Activated naive CD4-positive, alpha-beta T cell treated with anti-CD3 and anti-CD28 coated beads, Interleukin-2, amount 10 ng/mL, durations not matched to agents 7 days and 5 days (primary cell): Measurements from ENCODE around the gene LHFPL6.

ENCODE experiments used
- CTCF ChIA-PET: fragments of 350-600 bp; sonication (Branson Sonifier 250); formaldehyde crosslinking; loops from one replicate; lab custom pipeline; 2021; ENCODE audit warnings: antibody characterized with exemption; lab: Charles Lee
- DNase-seq: peaks from one replicate; pipeline ENCODE4 v3.0.0-alpha.2; 2020
- H3K27ac Mint-ChIP-seq: one replicate; pipeline ENCODE4 v1.8.0; 2021; ENCODE audit warnings: mild to moderate bottlenecking, moderate library complexity, mixed read lengths
- H3K27me3 Mint-ChIP-seq: one replicate; pipeline ENCODE4 v1.8.0; 2021; ENCODE audit warnings: mild to moderate bottlenecking, mixed read lengths
- H3K36me3 Mint-ChIP-seq: one replicate; pipeline ENCODE4 v1.8.0; 2021; ENCODE audit warnings: mixed read lengths
- H3K4me1 Mint-ChIP-seq: one replicate; pipeline ENCODE4 v1.8.0; 2021; ENCODE audit warnings: mixed read lengths
- H3K4me3 Mint-ChIP-seq: one replicate; pipeline ENCODE4 v1.8.0; 2021; ENCODE audit warnings: mild to moderate bottlenecking, moderate library complexity, mixed read lengths
- H3K9me3 Mint-ChIP-seq: one replicate; pipeline ENCODE4 v1.8.0; 2021; ENCODE audit warnings: mixed read lengths

The LHFPL6 gene

DNA sequence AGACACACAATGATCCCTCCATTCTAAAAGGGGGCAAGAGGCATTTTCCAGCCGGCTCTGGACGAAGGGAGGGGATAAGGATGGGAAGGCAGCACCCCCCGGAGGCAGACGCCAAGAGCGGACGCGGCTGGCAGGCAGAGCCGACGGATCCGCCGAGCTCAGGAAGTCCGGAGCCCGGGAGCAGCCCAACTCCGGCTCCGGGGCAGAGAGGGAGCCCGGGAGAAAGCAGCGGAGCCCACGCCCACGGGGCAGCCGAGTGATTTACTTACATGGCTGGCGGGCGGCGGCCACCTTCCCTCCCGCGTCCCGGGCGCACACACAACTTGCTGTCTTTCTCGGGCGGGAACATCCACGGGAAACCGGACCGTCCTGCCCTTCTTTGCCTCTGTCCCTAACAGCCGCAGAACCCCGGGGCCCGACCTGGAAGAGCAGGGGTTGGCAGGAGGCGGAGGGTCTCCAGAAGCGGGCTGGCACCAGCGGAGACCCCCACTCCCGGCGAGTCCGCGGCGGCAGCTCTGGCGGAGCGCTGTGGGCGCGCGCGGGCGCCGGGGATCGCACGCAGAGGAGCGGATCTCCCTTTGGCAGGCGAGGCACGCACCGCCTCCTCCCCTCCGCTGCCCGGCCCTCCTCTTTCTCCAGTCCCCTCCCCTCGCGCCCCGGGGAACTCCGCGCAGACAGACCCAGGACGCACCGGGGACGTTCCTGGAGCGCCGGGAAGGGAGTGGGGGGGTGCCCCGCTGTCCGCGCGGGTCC, at the start of gene LHFPL6:
Gene LHFPL6, minus strand, starts transcription at position 580 of the 753 bp plus-strand sequence.
- Mint-ChIP-seq H3K9me3 (no peaks in the 10 kb centered on the region), H3K4me3 (peak within 1 kb of the TSS; percentile 68), H3K27ac (no peak within 1 kb of the TSS), H3K4me1 (peaks cover 13% of the 10 kb centered on the region), H3K27me3 (peaks cover 52% of the 10 kb centered on the region), H3K36me3 (no peaks in the 10 kb centered on the region)
- CTCF ChIA-PET = interaction anchor here (0.6 to 3.1 kb wide), 3 partner anchors 9 to 552 kb away, joined by 3 to 13 read pairs (median 3); no protein-coding TSS in a partner anchor
- peak; percentile 75 for DNase-seq

DNA sequence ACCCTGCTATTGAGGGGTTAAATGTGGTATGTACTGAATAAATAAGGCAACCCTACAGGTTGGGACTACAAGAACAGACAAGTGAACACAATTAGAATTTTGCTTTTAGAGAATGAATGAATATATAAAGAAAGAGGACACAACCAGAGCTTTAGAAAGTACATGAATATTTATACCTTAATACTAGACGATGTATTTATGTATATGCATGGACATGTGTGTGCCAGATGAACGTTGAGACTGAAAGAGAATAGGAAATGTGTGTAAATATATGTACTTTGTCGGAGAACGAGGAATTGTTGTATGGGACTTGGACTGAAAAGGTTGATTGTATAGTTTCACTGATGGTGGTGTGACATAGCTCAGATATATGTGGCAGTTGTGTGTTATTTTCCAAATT, 43.1 kb upstream of the LHFPL6 start:
- Mint-ChIP-seq H3K4me3 (no peak overlapping the region), H3K27me3 (peaks cover 3% of the 10 kb centered on the region), H3K27ac (no peak overlapping the region), H3K4me1 (no peaks in the 10 kb centered on the region), H3K36me3 (no peaks in the 10 kb centered on the region), H3K9me3 (no peaks in the 10 kb centered on the region)
- CTCF ChIA-PET = no interaction called here
- no peak for DNase-seq

DNA sequence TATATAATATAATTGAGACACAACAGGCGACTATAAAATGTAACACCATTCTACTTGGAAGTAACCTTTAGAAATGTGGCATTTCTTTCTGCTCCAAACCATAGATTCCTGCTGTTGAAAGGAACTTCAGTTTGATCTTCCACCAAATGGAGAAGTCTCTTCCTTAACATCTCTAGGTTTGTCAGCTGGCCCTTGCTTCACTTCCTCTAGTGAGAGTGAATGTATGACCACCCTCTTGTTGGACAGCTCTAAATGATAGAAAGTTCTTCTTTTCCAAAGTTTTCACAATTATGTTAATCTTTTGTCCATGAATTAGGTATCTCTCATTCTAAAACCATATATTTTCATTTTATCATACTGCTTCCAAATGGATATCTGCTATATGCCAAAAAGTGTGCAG, 38.7 kb upstream of the LHFPL6 start:
- Mint-ChIP-seq H3K4me3 (no peak overlapping the region), H3K9me3 (no peaks in the 10 kb centered on the region), H3K27me3 (no peaks in the 10 kb centered on the region), H3K27ac (no peak overlapping the region), H3K4me1 (no peaks in the 10 kb centered on the region), H3K36me3 (no peaks in the 10 kb centered on the region)
- CTCF ChIA-PET = no interaction called here
- no peak for DNase-seq

DNA sequence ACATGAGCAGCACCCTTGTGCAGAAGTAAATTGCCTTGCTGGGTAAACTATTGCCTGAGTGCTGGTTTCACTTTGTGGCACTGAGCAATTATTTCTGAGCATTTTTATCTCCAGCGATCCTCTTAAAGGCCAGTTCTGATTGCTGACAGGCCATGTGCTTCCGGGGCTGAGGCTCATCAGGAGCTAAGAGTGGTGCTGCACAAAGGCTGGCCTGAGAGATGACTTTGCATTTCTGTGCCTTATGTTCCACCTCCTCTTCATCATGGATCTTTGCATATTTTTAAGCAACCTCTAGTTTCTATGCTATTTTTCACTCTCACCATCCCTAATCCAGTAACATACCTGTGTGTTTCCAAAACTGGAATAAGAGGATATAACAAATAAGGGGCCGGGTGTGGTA, 34.9 kb upstream of the LHFPL6 start:
- CTCF ChIA-PET = no interaction called here
- no peak overlapping the region for H3K4me3 Mint-ChIP-seq
- H3K36me3 Mint-ChIP-seq = no peaks in the 10 kb centered on the region
- H3K4me1 Mint-ChIP-seq = no peaks in the 10 kb centered on the region
- H3K27ac Mint-ChIP-seq = no peak overlapping the region
- no peaks in the 10 kb centered on the region for H3K9me3 Mint-ChIP-seq
- no peaks in the 10 kb centered on the region for H3K27me3 Mint-ChIP-seq
- no peak for DNase-seq

DNA sequence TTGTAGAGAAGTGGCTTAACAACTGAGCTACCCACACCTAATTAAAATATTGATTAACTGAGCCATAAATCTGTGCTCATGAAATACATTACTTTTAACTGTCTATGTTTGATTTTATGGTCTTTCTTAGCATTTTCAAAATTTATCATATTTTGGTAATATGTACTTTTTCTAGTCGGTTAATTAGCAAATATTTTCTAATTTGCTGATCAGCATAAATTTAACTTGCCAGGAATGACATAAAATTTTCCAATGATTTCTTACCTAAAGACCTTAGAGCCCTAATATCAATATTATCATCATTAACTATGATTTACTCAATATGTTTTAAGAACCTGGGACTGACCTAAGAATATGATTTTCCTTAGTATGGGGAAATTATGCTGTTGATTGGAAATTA, 32.6 kb upstream of the LHFPL6 start:
- no peak for DNase-seq
- no peaks in the 10 kb centered on the region for H3K36me3 Mint-ChIP-seq
- no peaks in the 10 kb centered on the region for H3K4me1 Mint-ChIP-seq
- H3K4me3 Mint-ChIP-seq = no peak overlapping the region
- H3K27me3 Mint-ChIP-seq = peaks cover 6% of the 10 kb centered on the region
- no peak overlapping the region for H3K27ac Mint-ChIP-seq
- CTCF ChIA-PET = no interaction called here
- peaks cover 4% of the 10 kb centered on the region for H3K9me3 Mint-ChIP-seq

DNA sequence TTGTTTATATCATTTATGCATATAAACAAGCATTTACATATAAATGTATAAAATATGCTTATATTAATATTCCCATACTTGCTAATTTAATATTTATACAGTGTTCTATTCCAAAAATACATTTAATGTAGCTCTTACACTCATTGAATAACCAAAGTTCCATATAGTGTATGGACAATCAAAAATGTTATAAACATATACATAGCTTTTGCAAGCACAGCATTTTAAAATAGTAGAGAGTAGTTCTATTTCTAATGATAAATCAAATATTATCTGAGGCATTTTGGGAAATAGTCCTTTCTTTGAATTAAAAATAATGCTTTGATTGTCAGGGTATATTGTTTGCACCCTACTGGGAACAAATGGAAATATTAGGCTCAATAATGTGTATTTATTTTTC, 30.0 kb upstream of the LHFPL6 start:
- H3K27ac Mint-ChIP-seq = no peak overlapping the region
- peaks cover 4% of the 10 kb centered on the region for H3K9me3 Mint-ChIP-seq
- no peaks in the 10 kb centered on the region for H3K4me1 Mint-ChIP-seq
- CTCF ChIA-PET = interaction anchor here (1.0 kb wide), 1 partner anchor 21 kb away, joined by 4 read pairs; no protein-coding TSS in a partner anchor
- H3K27me3 Mint-ChIP-seq = peaks cover 9% of the 10 kb centered on the region
- no peak for DNase-seq
- no peak overlapping the region for H3K4me3 Mint-ChIP-seq
- no peaks in the 10 kb centered on the region for H3K36me3 Mint-ChIP-seq

DNA sequence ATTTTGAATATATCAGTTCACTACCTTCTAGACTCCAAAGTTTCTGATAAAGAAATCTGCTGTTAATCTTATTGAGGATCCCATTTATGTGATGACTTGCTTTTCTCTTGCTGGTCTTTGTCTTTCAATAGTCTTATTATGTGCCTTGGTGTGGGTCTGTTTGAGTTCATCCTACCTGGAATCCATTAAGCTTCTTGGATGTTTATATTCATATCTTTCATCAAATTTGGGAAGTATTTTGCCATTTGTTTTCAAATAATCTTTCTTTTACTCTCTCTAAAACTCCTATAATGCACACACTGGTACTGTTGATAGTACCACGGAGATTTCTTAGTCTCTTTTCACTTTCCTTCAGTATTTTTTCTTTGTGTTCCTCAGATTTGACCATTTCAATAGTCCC, 28.3 kb upstream of the LHFPL6 start:
- Mint-ChIP-seq H3K36me3 (no peaks in the 10 kb centered on the region), H3K27ac (no peak overlapping the region), H3K9me3 (peaks cover 4% of the 10 kb centered on the region), H3K4me3 (no peak overlapping the region), H3K27me3 (peaks cover 9% of the 10 kb centered on the region), H3K4me1 (no peaks in the 10 kb centered on the region)
- no peak for DNase-seq
- CTCF ChIA-PET = no interaction called here

DNA sequence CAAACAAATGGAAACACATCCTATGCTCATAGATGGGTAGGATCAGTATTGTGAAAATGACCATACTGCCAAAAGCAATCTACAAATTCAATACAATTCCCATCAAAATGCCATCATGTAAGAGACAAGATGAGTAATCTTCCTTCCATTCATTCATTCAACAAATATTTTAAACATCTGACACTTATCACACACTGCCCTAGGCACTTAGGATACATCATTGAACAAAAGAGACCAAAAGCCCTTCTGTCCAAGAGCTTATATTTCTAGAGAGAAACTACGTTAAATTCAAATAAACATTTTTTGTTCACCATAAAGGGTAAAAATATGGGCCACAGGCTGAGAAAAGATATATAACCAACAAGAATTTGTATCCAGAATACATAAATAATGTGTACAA, 20.5 kb upstream of the LHFPL6 start:
- Mint-ChIP-seq H3K27me3 (peaks cover 4% of the 10 kb centered on the region), H3K36me3 (no peaks in the 10 kb centered on the region), H3K27ac (no peak overlapping the region), H3K4me1 (no peaks in the 10 kb centered on the region), H3K4me3 (no peak overlapping the region), H3K9me3 (no peaks in the 10 kb centered on the region)
- CTCF ChIA-PET = interaction anchor here (1.5 kb wide), 1 partner anchor 12 kb away, joined by 6 read pairs; no protein-coding TSS in a partner anchor
- no peak for DNase-seq

DNA sequence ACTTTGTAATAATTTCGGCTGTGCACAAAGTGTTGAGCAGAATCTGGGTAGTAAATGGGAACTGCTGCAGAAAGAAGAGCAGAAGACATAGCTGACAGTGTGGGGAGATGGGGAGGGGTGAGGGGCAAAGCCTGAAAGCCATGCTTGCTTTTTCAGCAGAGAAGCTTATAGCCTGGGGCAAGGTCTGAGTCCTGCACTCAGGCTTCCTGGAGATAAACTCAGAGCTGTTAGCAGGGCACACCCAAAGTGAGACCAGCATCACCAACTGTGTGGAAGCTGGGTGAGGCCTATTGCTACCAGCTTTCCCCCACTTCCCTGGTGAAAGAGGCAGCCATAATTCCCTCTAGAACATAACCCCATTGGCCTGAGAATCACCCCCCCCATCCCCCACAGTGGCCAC, 15.6 kb upstream of the LHFPL6 start:
- no peak overlapping the region for H3K27ac Mint-ChIP-seq
- H3K4me3 Mint-ChIP-seq = no peak overlapping the region
- H3K4me1 Mint-ChIP-seq = no peaks in the 10 kb centered on the region
- no peaks in the 10 kb centered on the region for H3K9me3 Mint-ChIP-seq
- H3K27me3 Mint-ChIP-seq = peaks cover 7% of the 10 kb centered on the region
- DNase-seq = no peak
- CTCF ChIA-PET = interaction anchor here (1.1 kb wide), 1 partner anchor 9 kb away, joined by 3 read pairs; no protein-coding TSS in a partner anchor
- no peaks in the 10 kb centered on the region for H3K36me3 Mint-ChIP-seq

DNA sequence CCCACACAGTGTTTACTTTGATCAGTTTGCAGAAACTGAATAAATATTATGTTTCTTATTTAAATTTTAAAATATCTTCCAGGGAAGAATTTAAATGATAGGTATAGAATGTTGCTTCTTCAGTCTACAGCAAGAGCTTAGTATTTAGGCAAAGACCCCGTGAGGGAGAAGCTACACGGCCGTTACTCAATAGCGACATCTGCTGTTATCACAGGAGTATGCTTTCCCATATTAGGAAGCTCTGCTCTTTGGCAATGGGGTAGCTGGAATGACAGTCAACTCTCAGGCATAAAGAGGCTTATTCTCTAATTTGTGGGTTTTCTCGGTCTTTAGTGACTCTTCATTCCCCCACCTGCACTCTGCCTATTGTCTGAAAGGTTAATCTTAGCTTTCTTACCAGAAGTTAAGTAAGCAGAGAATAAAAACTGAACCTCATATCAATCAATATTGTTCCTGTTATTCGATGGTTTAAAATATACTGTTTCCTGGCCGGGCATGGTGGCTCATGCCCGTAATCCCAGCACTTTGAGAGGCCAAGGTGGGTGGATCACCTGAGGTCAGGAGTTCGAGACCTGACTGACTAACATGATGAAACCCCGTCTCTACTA, 13.2 kb upstream of the LHFPL6 start:
- H3K9me3 Mint-ChIP-seq = no peaks in the 10 kb centered on the region

DNA sequence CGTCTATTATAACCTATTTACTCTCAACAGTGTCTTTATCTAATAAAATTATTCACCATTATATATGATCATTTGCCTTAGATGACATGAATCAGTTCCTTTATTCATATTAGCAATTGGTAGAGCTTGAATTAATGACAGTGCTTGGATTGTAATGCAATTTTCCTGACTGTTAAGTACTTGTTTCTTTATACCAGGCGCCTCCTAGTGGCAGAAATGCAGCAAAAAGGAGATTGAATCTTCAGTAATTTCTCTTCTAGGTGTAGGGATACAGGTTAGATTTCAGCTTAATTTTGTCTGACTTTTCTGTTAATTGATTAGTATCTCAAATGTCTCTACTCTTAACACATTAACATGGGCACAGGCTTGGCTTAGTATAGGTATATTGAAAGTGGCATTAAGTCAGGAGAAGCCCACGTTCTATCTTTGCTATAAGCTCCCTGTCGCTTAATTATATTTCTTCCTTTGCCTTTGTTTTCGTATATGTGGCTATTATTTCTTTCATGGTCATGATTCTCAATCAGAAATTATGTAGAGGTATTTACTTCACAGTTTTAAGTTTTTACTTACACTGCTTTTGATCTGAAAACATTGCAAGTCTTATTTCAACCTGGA, 9.1 kb upstream of the LHFPL6 start:
- Mint-ChIP-seq H3K4me1 (no peaks in the 10 kb centered on the region), H3K4me3 (no peak overlapping the region), H3K27me3 (peaks cover 10% of the 10 kb centered on the region), H3K9me3 (no peaks in the 10 kb centered on the region), H3K27ac (no peak overlapping the region), H3K36me3 (no peaks in the 10 kb centered on the region)
- peak; percentile 69 for DNase-seq
- CTCF ChIA-PET = interaction anchor here (0.6 to 3.4 kb wide), 25 partner anchors 9 to 1156 kb away, joined by 3 to 21 read pairs (median 4); partner anchors contain the start of gene LHFPL6

More for the DNA sequence above, 13.2 kb upstream of the LHFPL6 start:
- Mint-ChIP-seq H3K27me3 (peaks cover 9% of the 10 kb centered on the region), H3K36me3 (no peaks in the 10 kb centered on the region), H3K27ac (no peak overlapping the region), H3K4me3 (no peak overlapping the region), H3K4me1 (no peaks in the 10 kb centered on the region)
- CTCF ChIA-PET = interaction anchor here (0.8 to 2.1 kb wide), 13 partner anchors 10 to 1066 kb away, joined by 3 to 10 read pairs (median 4); no protein-coding TSS in a partner anchor
- peak; percentile 51 for DNase-seq

DNA sequence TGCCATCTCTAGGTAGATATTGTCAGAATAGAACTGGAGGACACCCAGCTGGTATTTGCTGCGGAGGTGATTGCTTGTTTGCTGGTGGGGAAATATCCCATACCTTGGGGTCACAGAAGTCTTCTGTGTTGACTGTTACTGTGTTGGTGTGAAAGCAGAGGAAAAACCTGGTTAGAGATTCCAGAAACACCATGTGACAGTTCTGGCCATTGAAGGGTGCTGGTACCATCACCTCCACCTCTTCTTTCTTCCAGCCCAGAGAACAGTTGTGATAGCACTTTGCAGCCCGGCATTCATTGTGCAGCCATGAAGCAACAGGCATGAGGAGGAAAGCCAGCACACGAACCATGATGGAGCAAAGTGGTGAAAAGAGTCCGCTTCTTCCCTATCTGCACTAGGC, 4.9 kb upstream of the LHFPL6 start:
- DNase-seq = no peak
- H3K4me1 Mint-ChIP-seq = peaks cover 6% of the 10 kb centered on the region
- H3K4me3 Mint-ChIP-seq = no peak overlapping the region
- peaks cover 25% of the 10 kb centered on the region for H3K27me3 Mint-ChIP-seq
- H3K27ac Mint-ChIP-seq = no peak overlapping the region
- CTCF ChIA-PET = no interaction called here
- H3K36me3 Mint-ChIP-seq = no peaks in the 10 kb centered on the region
- no peaks in the 10 kb centered on the region for H3K9me3 Mint-ChIP-seq

DNA sequence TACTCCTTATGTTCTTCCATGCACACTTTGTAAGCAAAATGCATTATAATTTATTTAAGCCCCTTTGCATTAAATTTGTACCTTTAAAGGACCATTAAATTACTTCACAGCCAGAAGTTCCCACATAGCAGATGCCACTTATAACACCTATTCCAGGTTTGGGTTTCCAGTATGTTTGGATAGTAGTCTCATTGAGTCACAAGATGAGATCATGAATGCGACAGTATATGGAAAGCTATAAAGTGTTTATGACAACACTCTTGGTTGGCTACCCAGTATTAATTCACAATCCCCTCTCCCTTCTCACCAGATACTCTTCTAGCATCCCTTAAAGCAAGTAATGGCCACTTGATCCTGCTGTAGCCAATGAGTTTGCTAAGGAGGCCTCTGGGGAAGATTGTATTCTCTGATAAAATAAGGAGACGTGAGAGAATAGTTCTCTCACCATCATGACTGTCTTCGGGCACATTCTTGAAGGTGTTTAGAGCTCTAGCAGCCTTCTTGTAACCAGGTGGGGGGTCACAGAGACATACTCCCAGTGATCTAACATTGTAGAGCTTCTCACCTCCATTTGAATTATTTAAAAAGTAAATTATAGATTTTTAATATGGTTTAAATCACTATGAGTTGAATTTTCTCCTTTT, 2.8 kb upstream of the LHFPL6 start:
- H3K36me3 Mint-ChIP-seq = no peaks in the 10 kb centered on the region
- no peaks in the 10 kb centered on the region for H3K9me3 Mint-ChIP-seq
- H3K4me1 Mint-ChIP-seq = peaks cover 13% of the 10 kb centered on the region
- no peak overlapping the region for H3K27ac Mint-ChIP-seq
- DNase-seq = no peak
- H3K27me3 Mint-ChIP-seq = peaks cover 37% of the 10 kb centered on the region
- no peak overlapping the region for H3K4me3 Mint-ChIP-seq
- CTCF ChIA-PET = interaction anchor here (1.4 to 1.9 kb wide), 2 partner anchors 10 to 555 kb away, joined by 6 to 10 read pairs; no protein-coding TSS in a partner anchor

DNA sequence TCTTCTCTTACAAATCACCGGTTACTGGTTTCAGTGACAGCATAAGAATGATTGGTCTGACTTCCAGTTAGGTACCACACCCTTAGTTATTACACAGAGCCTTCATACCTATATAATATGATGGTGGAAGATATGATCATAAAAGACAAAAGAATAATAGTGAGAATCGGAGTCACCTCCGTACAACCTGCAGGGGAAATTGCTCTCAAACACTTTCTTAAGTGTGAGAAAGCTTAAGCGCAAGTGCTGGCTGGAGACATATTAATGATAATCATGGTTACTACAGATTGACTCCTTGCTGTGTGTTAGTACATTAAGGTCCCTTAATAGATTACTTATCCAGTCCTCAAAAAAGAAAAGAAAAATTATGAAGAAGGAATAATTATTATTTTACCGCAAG, 1.8 kb upstream of the LHFPL6 start:
- Mint-ChIP-seq H3K36me3 (no peaks in the 10 kb centered on the region), H3K27me3 (peaks cover 47% of the 10 kb centered on the region), H3K4me1 (peaks cover 13% of the 10 kb centered on the region), H3K9me3 (no peaks in the 10 kb centered on the region), H3K4me3 (peak overlapping the region; percentile 7), H3K27ac (no peak overlapping the region)
- CTCF ChIA-PET = interaction anchor here (1.9 kb wide), 1 partner anchor 11 kb away, joined by 10 read pairs; no protein-coding TSS in a partner anchor
- no peak for DNase-seq
